ENCODE data around the gene JARID2.

JARID2 gene

DNA sequence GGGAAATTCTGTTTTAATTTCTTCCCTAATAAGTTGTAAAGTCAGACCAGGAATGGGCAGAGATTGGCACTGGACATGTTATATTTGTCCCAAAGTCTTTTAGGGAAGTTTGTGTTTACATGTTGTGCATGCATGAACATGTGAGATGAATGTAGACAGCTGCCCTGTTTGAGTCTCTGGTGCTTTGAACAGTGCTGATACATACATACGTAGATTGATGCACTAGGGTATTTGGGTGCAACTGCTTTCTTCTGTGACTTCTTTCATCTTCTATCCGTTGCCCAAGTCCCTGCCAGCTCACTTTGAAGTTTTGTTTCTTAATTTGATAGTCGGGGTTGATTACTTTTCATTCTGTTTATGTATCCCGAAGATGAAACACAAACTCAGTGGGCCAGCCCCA is 216.4 kb downstream of the JARID2 start:
- no peak overlapping the region for H3K9ac ChIP-seq (ENCODE audit: low read length)
- no peaks in the 10 kb centered on the region for H3K36me3 ChIP-seq (ENCODE audit: low read length)
- no peak overlapping the region for H2AFZ ChIP-seq (ENCODE audit: low read depth, low read length, severe bottlenecking)
- H3K4me3 ChIP-seq (ENCODE audit: insufficient read depth, low read length, poor library complexity, severe bottlenecking): no peak overlapping the region
- H3K4me2 ChIP-seq (ENCODE audit: low read depth, low read length, poor library complexity, severe bottlenecking): no peak overlapping the region
- no peaks in the 10 kb centered on the region for H4K20me1 ChIP-seq (ENCODE audit: low read depth, low read length)
- no peaks in the 10 kb centered on the region for H3F3A ChIP-seq (ENCODE audit: insufficient read depth)
- no peak overlapping the region for H3K27ac ChIP-seq (ENCODE audit: low read depth, low read length)
- no peaks in the 10 kb centered on the region for H3K79me2 ChIP-seq (ENCODE audit: insufficient read depth, low read length)
- no peaks in the 10 kb centered on the region for H3K9me2 ChIP-seq (replicated peaks; ENCODE audit: insufficient read depth, low read length)
- no peaks in the 10 kb centered on the region for H3K27me3 ChIP-seq (ENCODE audit: low read length)
- no peaks in the 10 kb centered on the region for H3K9me3 ChIP-seq (ENCODE audit: insufficient read depth, low read length)
- TF ChIP-seq, protein P1, sequence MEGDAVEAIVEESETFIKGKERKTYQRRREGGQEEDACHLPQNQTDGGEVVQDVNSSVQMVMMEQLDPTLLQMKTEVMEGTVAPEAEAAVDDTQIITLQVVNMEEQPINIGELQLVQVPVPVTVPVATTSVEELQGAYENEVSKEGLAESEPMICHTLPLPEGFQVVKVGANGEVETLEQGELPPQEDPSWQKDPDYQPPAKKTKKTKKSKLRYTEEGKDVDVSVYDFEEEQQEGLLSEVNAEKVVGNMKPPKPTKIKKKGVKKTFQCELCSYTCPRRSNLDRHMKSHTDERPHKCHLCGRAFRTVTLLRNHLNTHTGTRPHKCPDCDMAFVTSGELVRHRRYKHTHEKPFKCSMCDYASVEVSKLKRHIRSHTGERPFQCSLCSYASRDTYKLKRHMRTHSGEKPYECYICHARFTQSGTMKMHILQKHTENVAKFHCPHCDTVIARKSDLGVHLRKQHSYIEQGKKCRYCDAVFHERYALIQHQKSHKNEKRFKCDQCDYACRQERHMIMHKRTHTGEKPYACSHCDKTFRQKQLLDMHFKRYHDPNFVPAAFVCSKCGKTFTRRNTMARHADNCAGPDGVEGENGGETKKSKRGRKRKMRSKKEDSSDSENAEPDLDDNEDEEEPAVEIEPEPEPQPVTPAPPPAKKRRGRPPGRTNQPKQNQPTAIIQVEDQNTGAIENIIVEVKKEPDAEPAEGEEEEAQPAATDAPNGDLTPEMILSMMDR (IDR thresholded peaks at IDR 0.05; ENCODE audit: insufficient read depth, low read length, poor library complexity, severe bottlenecking): no peak
- no peak for TF ChIP-seq EZH2phosphoT487 (conservative IDR thresholded peaks at IDR 0.05; ENCODE audit: low read length)

DNA sequence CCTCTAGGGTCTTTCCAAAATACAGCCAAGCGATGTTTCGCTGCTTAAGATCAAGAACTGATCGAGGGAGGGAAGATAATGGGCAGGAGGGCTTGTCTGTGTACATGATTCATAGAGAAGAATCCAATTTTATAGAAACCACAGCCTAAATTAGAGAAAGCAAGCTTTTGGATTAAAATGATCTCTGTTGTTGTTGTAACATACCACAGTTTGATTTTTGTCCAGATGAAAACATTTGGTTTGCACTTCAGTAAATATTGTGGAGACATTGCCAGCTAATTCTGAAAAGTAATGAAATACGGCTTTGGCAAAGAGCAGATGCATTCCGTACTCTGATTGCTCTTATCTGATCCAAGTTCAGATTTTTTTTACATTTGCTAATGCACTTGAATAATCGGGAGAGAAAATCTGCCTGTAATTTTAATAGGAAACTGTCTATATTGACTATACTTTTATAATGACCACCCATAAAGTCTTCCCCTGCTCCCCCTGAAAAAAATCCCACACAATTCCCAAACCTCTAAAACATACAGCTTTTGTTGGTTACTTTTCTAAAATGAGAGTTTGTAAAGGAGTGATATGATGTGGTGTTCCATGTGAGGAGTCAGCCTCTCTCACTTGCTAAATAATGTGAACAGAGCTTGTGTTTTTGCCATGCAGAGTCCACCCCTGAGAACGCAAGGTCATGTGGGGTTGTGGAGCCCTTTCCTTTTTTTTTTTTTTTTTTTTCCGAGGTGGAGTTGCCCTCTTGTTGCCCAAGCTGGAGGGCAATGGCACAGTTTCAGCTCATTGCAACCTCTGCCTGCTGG is 217.1 kb downstream of the JARID2 start:
- Histone ChIP-seq H3K27ac (ENCODE audit: low read depth, low read length) (no peak overlapping the region), H3K9me2 (replicated peaks; ENCODE audit: insufficient read depth, low read length) (no peaks in the 10 kb centered on the region), H3K4me3 (ENCODE audit: insufficient read depth, low read length, poor library complexity, severe bottlenecking) (no peak overlapping the region), H3K79me2 (ENCODE audit: insufficient read depth, low read length) (no peaks in the 10 kb centered on the region), H4K20me1 (ENCODE audit: low read depth, low read length) (no peaks in the 10 kb centered on the region), H3K4me2 (ENCODE audit: low read depth, low read length, poor library complexity, severe bottlenecking) (no peak overlapping the region), H3K9me3 (ENCODE audit: insufficient read depth, low read length) (no peaks in the 10 kb centered on the region), H3K9ac (ENCODE audit: low read length) (no peak overlapping the region), H3F3A (ENCODE audit: insufficient read depth) (no peaks in the 10 kb centered on the region), H3K36me3 (ENCODE audit: low read length) (no peaks in the 10 kb centered on the region), H3K27me3 (ENCODE audit: low read length) (no peaks in the 10 kb centered on the region), H2AFZ (ENCODE audit: low read depth, low read length, severe bottlenecking) (no peak overlapping the region)
- no peak for TF ChIP-seq EZH2phosphoT487 (conservative IDR thresholded peaks at IDR 0.05; ENCODE audit: low read length)
- TF ChIP-seq, protein P1 (IDR thresholded peaks at IDR 0.05; ENCODE audit: insufficient read depth, low read length, poor library complexity, severe bottlenecking): no peak

DNA sequence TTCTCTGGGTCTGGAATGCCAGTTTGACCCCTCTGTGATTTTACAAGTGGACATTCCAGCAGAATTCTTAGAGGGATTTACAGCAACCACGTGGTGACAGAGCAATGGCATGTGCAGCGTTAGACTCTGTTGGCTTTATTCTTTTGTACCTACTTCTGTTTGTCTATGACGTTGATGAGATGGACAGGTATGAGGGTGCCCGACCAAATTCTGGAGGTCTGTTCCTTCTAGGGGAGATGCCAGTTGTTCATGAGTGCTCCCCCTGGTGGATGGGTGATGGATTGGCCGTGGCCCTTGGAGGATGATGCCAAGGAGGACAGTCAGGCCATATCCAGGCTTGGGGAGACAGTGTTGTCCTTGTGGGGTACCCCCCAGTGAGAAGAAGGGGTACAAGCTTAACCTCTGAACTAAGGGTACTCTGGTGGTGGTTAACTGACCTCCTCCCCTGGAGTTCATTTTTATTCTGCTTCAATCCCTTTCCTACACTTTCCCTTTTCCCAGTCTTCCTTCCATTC is 218.4 kb downstream of the JARID2 start:
- Histone ChIP-seq H3K4me3 (ENCODE audit: insufficient read depth, low read length, poor library complexity, severe bottlenecking) (no peak overlapping the region), H3K9ac (ENCODE audit: low read length) (no peak overlapping the region), H3K9me2 (replicated peaks; ENCODE audit: insufficient read depth, low read length) (no peaks in the 10 kb centered on the region), H3F3A (ENCODE audit: insufficient read depth) (no peaks in the 10 kb centered on the region), H3K27ac (ENCODE audit: low read depth, low read length) (no peak overlapping the region), H3K27me3 (ENCODE audit: low read length) (no peaks in the 10 kb centered on the region), H3K4me2 (ENCODE audit: low read depth, low read length, poor library complexity, severe bottlenecking) (no peak overlapping the region), H3K9me3 (ENCODE audit: insufficient read depth, low read length) (no peaks in the 10 kb centered on the region), H3K36me3 (ENCODE audit: low read length) (no peaks in the 10 kb centered on the region), H4K20me1 (ENCODE audit: low read depth, low read length) (no peaks in the 10 kb centered on the region), H2AFZ (ENCODE audit: low read depth, low read length, severe bottlenecking) (no peak overlapping the region), H3K79me2 (ENCODE audit: insufficient read depth, low read length) (no peaks in the 10 kb centered on the region)
- TF ChIP-seq, protein P1 (IDR thresholded peaks at IDR 0.05; ENCODE audit: insufficient read depth, low read length, poor library complexity, severe bottlenecking): peak; percentile 98
- no peak for TF ChIP-seq EZH2phosphoT487 (conservative IDR thresholded peaks at IDR 0.05; ENCODE audit: low read length)

Measured in SU-DHL-6 (cell line).